CD4-positive, CD25-positive, alpha-beta regulatory T cell (primary cell): Measurements from ENCODE around the gene TGM3. TPM values are rescaled to one million over a fixed set of nuclear protein-coding genes. Genes with fewer than 3 reads are reported as not detected.

ENCODE experiments used
- ATAC-seq, 2 donors: fragments of 150-1000 bp; cut with Tn5 transposase; one replicate each; pipeline ENCODE4 v1.10.0; 2021; ENCODE audit warnings: low read depth in 2 of 2, moderate number of reproducible peaks in 2 of 2, moderate library complexity in 1 of 2
- DNase-seq, 3 donors: peaks; one replicate each; pipeline versions ENCODE4 v3.0.0 to v3.0.0-alpha.2; 2012 to 2022; ENCODE audit warnings: mixed read lengths in 1 of 3
- H3K27ac ChIP-seq: one replicate; pipeline ENCODE4 v1.7.0; 2013; ENCODE audit warnings: mild to moderate bottlenecking, low read length; ENCODE audit not compliant: insufficient read depth, poor library complexity, severe bottlenecking
- H3K27me3 ChIP-seq: one replicate; pipeline ENCODE4 v1.7.0; 2013; ENCODE audit warnings: low read length; ENCODE audit not compliant: control insufficient read depth, insufficient read depth
- H3K36me3 ChIP-seq: one replicate; pipeline ENCODE4 v1.7.0; 2013; ENCODE audit warnings: mild to moderate bottlenecking, low read length, moderate library complexity; ENCODE audit not compliant: control insufficient read depth, insufficient read depth
- H3K4me1 ChIP-seq: 2 replicates; pipeline ENCODE4 v1.7.0; 2013; ENCODE audit warnings: mild to moderate bottlenecking, low read length; ENCODE audit not compliant: insufficient read depth, control insufficient read depth, poor library complexity, severe bottlenecking
- H3K4me3 ChIP-seq: one replicate; pipeline ENCODE4 v1.7.0; 2013; ENCODE audit warnings: low read depth, mild to moderate bottlenecking, low read length, moderate library complexity
- H3K9me3 ChIP-seq, 2 experiments: 1 replicate in 1 of 2; 2 replicates in 1 of 2; pipeline ENCODE4 v1.7.0; 2013; ENCODE audit warnings: low read length in 2 of 2, mild to moderate bottlenecking in 1 of 2, moderate library complexity in 1 of 2; ENCODE audit not compliant: control insufficient read depth in 2 of 2
- H3K27ac Mint-ChIP-seq, 3 donors: one replicate each; pipeline ENCODE4 v1.8.0; 2020 to 2022; ENCODE audit warnings: mild to moderate bottlenecking in 3 of 3, mixed read lengths in 3 of 3, moderate library complexity in 2 of 3
- H3K27me3 Mint-ChIP-seq: one replicate; pipeline ENCODE4 v1.8.0; 2022; ENCODE audit warnings: mild to moderate bottlenecking, mixed read lengths
- H3K36me3 Mint-ChIP-seq: one replicate; pipeline ENCODE4 v1.8.0; 2020; ENCODE audit warnings: mixed read lengths
- H3K4me1 Mint-ChIP-seq, 4 donors: one replicate each; pipeline ENCODE4 v1.8.0; 2020 to 2022; ENCODE audit warnings: mixed read lengths in 4 of 4, mild to moderate bottlenecking in 1 of 4
- H3K4me3 Mint-ChIP-seq, 4 donors: one replicate each; pipeline ENCODE4 v1.8.0; 2020 to 2022; ENCODE audit warnings: mild to moderate bottlenecking in 4 of 4, mixed read lengths in 4 of 4, moderate library complexity in 3 of 4
- H3K9me3 Mint-ChIP-seq, 7 donors: one replicate each; pipeline ENCODE4 v1.8.0; 2020 to 2022; ENCODE audit warnings: mixed read lengths in 7 of 7, mild to moderate bottlenecking in 3 of 7, moderate library complexity in 2 of 7
- polyA plus RNA-seq, 4 donors: library from polyadenylated mRNA; unstranded; fragments of 300-500 nt; fragmentation: Illumina TruSeq; gene quantifications; one replicate each; pipeline ENCODE4 v1.2.3, GENCODE V29; 2021
- total RNA-seq: library from RNA; stranded (reverse); gene quantifications from one replicate; pipeline ENCODE4 v1.2.3, GENCODE V29; 2022

Gene TGM3
- total and polyA plus RNA-seq, 5 donors from 2014 or later = not detected

GRCh38 chr20:2363187-2363586 lies 67.4 kb downstream of the TGM3 start:
- H3K4me3 Mint-ChIP-seq = no peak overlapping the region
- H3K36me3 ChIP-seq = no peaks in the 10 kb centered on the region
- DNase-seq = no peak
- H3K4me1 Mint-ChIP-seq = no peaks in the 10 kb centered on the region
- ATAC-seq = no peak
- H3K4me3 ChIP-seq = no peak overlapping the region
- H3K9me3 Mint-ChIP-seq = peaks cover 0 to 20% (median 12%) of the 10 kb centered on the region in 7 donors
- no peaks in the 10 kb centered on the region for H3K4me1 ChIP-seq
- H3K9me3 ChIP-seq = peaks cover 16 to 17% of the 10 kb centered on the region in 2 experiments
- peaks cover 6% of the 10 kb centered on the region for H3K27me3 Mint-ChIP-seq
- no peak overlapping the region for H3K27ac ChIP-seq
- H3K36me3 Mint-ChIP-seq = no peaks in the 10 kb centered on the region
- H3K27ac Mint-ChIP-seq = no peak overlapping the region
- peaks cover 10% of the 10 kb centered on the region for H3K27me3 ChIP-seq

DNA sequence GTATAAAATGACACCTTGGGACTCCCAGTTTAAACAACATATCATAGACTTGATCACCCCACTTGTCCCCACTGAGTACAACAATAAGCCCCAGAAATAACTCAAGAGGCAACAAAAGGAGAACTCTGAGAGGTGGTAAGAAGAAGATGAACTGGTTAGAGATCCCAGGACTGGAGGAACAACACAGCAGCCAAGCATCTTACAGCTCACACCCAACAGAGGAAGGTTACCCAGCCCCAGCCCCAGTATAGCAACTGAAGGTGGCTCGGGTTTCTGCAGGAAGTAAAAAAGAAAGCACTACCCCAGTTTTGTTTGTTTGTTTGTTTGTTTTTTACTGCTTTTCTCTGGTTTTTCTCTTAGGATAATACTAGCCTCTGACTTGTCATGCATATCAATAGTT lies 67.8 kb downstream of the TGM3 start:
- no peak for DNase-seq
- Histone ChIP-seq H3K9me3 (peaks cover 16 to 17% of the 10 kb centered on the region in 2 experiments), H3K4me1 (no peaks in the 10 kb centered on the region), H3K36me3 (no peaks in the 10 kb centered on the region), H3K27me3 (peaks cover 10% of the 10 kb centered on the region), H3K27ac (no peak overlapping the region), H3K4me3 (no peak overlapping the region)
- H3K27ac Mint-ChIP-seq = no peak overlapping the region
- ATAC-seq = no peak
- peaks cover 0 to 20% (median 12%) of the 10 kb centered on the region in 7 donors for H3K9me3 Mint-ChIP-seq
- peaks cover 6% of the 10 kb centered on the region for H3K27me3 Mint-ChIP-seq
- no peak overlapping the region for H3K4me3 Mint-ChIP-seq
- no peaks in the 10 kb centered on the region for H3K4me1 Mint-ChIP-seq
- no peaks in the 10 kb centered on the region for H3K36me3 Mint-ChIP-seq

GRCh38 chr20:2364044-2364443 lies 68.2 kb downstream of the TGM3 start:
- no peaks in the 10 kb centered on the region for H3K4me1 ChIP-seq
- no peak overlapping the region for H3K27ac ChIP-seq
- peaks cover 7% of the 10 kb centered on the region for H3K27me3 Mint-ChIP-seq
- no peak overlapping the region for H3K4me3 ChIP-seq
- H3K27ac Mint-ChIP-seq = no peak overlapping the region
- ATAC-seq (no peak), DNase-seq (no peak)
- peaks cover 16 to 17% of the 10 kb centered on the region in 2 experiments for H3K9me3 ChIP-seq
- H3K4me3 Mint-ChIP-seq = no peak overlapping the region
- H3K4me1 Mint-ChIP-seq = no peaks in the 10 kb centered on the region
- no peaks in the 10 kb centered on the region for H3K36me3 Mint-ChIP-seq
- H3K9me3 Mint-ChIP-seq = peaks cover 0 to 21% (median 12%) of the 10 kb centered on the region in 7 donors
- H3K27me3 ChIP-seq = peaks cover 10% of the 10 kb centered on the region
- H3K36me3 ChIP-seq = no peaks in the 10 kb centered on the region

GRCh38 chr20:2365091-2365490 lies 69.3 kb downstream of the TGM3 start:
- no peak for ATAC-seq
- H3K27me3 ChIP-seq = peaks cover 10% of the 10 kb centered on the region
- H3K4me1 ChIP-seq = no peaks in the 10 kb centered on the region
- no peak overlapping the region for H3K4me3 ChIP-seq
- H3K9me3 ChIP-seq = peaks cover 16 to 17% of the 10 kb centered on the region in 2 experiments
- H3K27ac Mint-ChIP-seq = no peak overlapping the region
- no peaks in the 10 kb centered on the region for H3K4me1 Mint-ChIP-seq
- peaks cover 0 to 20% (median 6%) of the 10 kb centered on the region in 7 donors for H3K9me3 Mint-ChIP-seq
- H3K27ac ChIP-seq = no peak overlapping the region
- no peak for DNase-seq
- H3K36me3 Mint-ChIP-seq = no peaks in the 10 kb centered on the region
- no peaks in the 10 kb centered on the region for H3K36me3 ChIP-seq
- H3K27me3 Mint-ChIP-seq = peaks cover 6% of the 10 kb centered on the region
- H3K4me3 Mint-ChIP-seq = no peak overlapping the region

- no peak overlapping the region for H3K4me3 ChIP-seq
- Mint-ChIP-seq H3K36me3 (no peaks in the 10 kb centered on the region), H3K4me3 (no peak overlapping the region), H3K27me3 (peaks cover 7% of the 10 kb centered on the region), H3K27ac (no peak overlapping the region), H3K4me1 (no peaks in the 10 kb centered on the region), H3K9me3 (peaks cover 0 to 17% (median 6%) of the 10 kb centered on the region in 7 donors)
- no peak for DNase-seq
- no peaks in the 10 kb centered on the region for H3K4me1 ChIP-seq
- H3K27me3 ChIP-seq = peaks cover 10% of the 10 kb centered on the region
- H3K36me3 ChIP-seq = no peaks in the 10 kb centered on the region
- H3K27ac ChIP-seq = no peak overlapping the region
- H3K9me3 ChIP-seq = peaks cover 15 to 16% of the 10 kb centered on the region in 2 experiments
- ATAC-seq = no peak
Observed at GRCh38 chr20:2365666-2366065, 69.9 kb downstream of the TGM3 start.

DNA sequence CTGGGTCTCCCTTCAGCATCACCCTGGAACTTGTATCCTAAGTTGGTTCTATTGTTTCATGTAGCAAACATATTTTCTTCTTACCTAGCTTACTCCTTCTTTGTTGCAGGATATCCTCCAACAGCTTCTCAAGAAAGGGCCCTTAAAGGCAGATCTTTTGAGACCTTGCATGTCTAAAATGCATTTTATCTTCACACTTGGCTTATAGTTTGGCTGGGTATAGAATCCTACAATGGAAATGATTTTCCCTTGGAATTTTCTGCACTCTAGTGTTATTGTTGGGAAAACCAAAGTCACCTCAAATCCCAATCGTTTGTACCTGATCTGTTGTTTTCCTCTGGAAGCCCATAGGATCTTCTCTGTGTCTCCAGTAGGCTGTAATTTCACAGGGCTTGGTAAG lies 72.8 kb downstream of the TGM3 start:
- H3K27ac Mint-ChIP-seq = no peak overlapping the region
- no peak for ATAC-seq
- no peak for DNase-seq
- no peak overlapping the region for H3K4me3 Mint-ChIP-seq
- peaks cover 12% of the 10 kb centered on the region for H3K27me3 ChIP-seq
- H3K4me1 ChIP-seq = no peaks in the 10 kb centered on the region
- no peaks in the 10 kb centered on the region for H3K36me3 Mint-ChIP-seq
- peaks cover 0 to 7% (median 0%) of the 10 kb centered on the region in 7 donors for H3K9me3 Mint-ChIP-seq
- H3K9me3 ChIP-seq = no peaks in the 10 kb centered on the region
- H3K4me1 Mint-ChIP-seq = no peaks in the 10 kb centered on the region
- H3K27ac ChIP-seq = no peak overlapping the region
- H3K36me3 ChIP-seq = no peaks in the 10 kb centered on the region
- H3K4me3 ChIP-seq = no peak overlapping the region
- H3K27me3 Mint-ChIP-seq = peaks cover 16% of the 10 kb centered on the region

DNA sequence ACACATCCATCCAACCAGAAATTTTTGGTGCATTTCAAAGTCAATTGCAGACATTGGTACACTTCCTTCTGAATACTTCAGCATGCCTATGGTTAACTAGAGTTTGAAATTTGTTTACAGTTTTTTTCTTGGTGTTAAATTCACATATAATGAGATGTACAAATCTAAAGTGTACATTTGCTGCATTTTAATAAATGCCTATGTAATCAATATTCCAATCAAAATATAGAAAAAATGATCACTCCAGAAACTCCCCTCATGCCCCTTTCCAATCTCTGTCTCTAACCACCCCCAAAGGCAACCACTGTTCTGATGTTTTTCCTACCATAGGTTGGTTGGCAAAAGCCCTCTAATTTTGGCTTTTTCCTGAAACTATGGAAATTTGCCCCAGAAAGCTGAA lies 77.3 kb downstream of the TGM3 start:
- Mint-ChIP-seq H3K27me3 (peaks cover 16% of the 10 kb centered on the region), H3K4me1 (no peaks in the 10 kb centered on the region), H3K27ac (no peak overlapping the region), H3K36me3 (no peaks in the 10 kb centered on the region), H3K4me3 (no peak overlapping the region), H3K9me3 (peaks cover 0 to 4% (median 0%) of the 10 kb centered on the region in 7 donors)
- DNase-seq (no peak), ATAC-seq (no peak)
- H3K27me3 ChIP-seq = peaks cover 12% of the 10 kb centered on the region
- H3K4me1 ChIP-seq = no peaks in the 10 kb centered on the region
- no peak overlapping the region for H3K4me3 ChIP-seq
- no peaks in the 10 kb centered on the region for H3K9me3 ChIP-seq
- H3K36me3 ChIP-seq = no peaks in the 10 kb centered on the region
- H3K27ac ChIP-seq = no peak overlapping the region

DNA sequence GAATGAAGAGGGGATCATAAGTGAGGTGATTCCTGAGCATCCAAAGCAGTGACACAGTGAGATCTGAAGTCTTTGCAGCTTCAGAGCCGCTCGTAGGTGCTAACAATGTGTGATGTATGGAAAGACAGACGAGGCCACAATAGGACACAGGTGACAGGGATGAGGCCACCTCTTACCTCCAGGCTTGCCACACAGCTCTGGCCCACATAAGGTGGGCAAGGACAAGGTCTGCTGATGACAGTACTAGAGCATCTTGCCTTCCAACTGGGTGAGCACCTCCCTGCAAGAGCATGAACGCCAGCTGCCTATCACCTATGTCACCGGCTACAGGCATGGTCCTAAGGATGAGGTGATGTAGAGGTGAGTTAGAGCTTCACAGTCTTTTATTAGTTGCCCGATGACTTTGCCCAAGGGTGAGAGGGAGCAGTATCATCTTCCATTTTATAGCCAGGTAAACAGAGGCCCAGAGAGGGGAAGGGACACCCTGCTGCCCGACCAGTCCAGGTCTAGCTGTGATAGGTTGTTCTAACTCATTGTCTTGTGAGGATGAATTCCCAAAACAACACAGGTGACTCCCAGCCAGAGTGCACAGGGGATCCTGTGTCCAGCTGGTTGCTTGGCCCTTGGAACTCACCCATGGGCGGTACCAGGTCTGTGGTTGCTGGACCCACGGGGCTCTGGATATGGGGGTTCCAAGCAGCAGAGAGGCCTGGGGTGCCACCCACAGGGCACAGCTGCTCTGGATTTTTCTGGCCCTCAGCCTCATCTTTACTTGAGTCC lies 78.7 kb downstream of the TGM3 start:
- DNase-seq (no peak), ATAC-seq (no peak)
- H3K27me3 ChIP-seq = peaks cover 12% of the 10 kb centered on the region
- no peak overlapping the region for H3K27ac ChIP-seq
- Mint-ChIP-seq H3K36me3 (no peaks in the 10 kb centered on the region), H3K4me3 (no peak overlapping the region), H3K9me3 (no peaks in the 10 kb centered on the region), H3K27ac (no peak overlapping the region), H3K4me1 (peaks cover 0 to 11% (median 4%) of the 10 kb centered on the region in 4 donors), H3K27me3 (peaks cover 10% of the 10 kb centered on the region)
- no peaks in the 10 kb centered on the region for H3K9me3 ChIP-seq
- no peak overlapping the region for H3K4me3 ChIP-seq
- no peaks in the 10 kb centered on the region for H3K36me3 ChIP-seq
- H3K4me1 ChIP-seq = peaks cover 10% of the 10 kb centered on the region
